Activated CD8-positive, alpha-beta memory T cell treated with anti-CD3 and anti-CD28 coated beads, Interleukin-2, amount 50 U/mL, for 24 hours (primary cell): Measurements from ENCODE around the gene CECR2.
"Not testable (repeated sequence)": the region's sequence is repeated elsewhere in the genome, so short reads cannot be mapped to it uniquely, and the experiment has no call there.

Source experiments
- DNase-seq: peaks from one replicate; pipeline ENCODE4 v3.0.0-alpha.2; 2020; ENCODE audit errors: extremely low read depth

Gene CECR2

DNA sequence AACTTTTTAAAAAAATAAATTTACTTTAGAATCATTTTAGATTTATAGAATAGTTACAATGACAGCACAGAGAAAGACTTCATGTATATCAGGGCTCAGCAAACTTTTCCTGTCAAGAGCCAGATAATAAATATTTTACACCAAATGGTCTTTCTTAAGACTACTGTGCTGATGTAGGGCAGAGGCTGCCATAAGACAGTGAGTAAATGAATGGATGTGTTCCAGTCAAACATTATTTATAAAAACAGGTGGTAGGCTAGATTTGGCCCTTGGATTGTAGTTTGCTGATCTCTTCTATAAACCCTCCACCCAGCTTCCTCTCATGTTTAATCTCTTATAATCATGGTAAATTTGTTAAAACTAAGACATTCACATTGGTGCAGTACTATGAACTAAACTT is 33.0 kb downstream of the CECR2 start:
- DNase-seq: no peak

DNA sequence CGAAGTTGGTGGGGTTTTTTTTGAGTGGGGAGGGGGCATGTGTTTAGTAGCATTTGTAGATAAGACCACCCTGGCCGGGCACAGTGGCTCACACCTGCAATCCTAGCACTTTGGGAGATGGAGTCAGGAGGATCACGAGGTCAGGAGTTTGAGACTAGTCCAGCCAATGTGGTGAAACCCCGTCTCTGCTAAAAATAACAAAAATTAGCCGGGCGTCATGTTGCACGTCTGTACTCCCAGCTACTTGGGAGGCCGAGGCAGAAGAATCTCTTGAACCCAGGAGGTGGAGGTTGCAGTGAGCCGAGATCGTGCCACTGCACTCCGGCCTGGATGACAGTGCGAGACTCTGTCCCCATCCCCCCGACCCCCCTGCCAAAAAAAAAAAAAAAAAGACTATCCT is 34.6 kb downstream of the CECR2 start:
- DNase-seq: no peak

GRCh38 chr22:17407643-17408042 is 38.4 kb downstream of the CECR2 start:
- DNase-seq: no peak

DNA sequence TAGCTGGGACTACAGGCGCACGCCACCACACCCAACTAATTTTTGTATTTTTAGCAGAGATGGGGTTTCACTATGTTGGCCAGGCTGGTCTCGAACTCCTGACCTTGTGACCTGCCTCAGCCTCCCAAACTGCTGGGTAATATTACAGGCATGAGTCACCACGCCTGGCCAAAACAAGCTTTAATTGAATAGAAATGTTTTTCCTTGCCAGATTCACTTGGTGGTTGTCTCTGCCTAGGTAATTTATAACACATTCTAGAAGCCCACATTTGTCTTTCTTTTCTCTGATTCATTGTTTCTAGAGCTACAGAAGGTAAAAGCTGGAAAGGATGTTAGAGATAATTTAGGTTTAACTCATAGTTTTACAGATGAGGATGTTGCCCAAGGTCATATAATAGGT is 41.3 kb downstream of the CECR2 start:
- no peak for DNase-seq

- DNase-seq: no peak
These were observed 42.0 kb downstream of the CECR2 start for GRCh38 chr22:17411213-17411612.

GRCh38 chr22:17412232-17412631 is 43.0 kb downstream of the CECR2 start:
- DNase-seq: no peak

DNA sequence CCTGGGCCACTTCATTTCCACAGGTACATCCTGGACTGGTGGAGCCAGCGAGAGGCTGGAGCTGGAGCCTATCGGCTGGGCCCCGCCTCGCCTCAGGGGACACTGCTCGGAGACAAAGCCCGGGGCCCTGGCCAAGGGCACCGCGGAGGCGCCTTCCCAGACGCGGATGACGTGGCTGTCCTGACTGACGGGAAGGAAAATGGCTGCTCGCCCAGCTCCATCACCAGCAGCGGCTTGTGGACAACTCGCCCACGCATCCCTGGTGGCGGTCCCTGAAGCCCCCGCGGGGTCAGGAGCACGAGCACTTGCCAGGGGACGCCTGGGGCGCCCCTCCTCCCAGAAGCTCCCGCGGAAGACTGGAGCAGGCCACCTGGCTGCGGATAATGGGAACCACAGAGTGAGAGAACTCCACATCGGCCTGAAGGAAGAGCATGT is 49.6 kb downstream of the CECR2 start:
- DNase-seq: no peak

DNA sequence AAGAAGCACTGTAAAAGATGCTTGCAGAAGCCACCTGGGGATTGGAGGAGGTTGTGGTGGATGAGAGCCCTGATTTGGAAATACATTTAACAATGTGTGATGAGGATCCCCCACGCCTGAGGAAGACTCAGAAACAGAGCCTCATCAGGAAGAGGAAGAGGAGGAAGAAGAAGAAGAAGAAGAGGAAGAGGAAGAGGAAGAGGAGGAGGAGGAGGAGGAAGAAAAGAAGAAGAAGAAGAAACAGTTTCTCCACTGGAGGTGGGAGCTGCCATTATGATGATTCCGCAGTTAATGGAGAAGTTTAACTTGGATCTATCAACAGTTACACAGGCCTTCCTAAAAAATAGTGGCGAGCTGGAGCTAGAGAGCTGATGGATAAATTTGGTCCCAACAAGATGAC is 50.1 kb downstream of the CECR2 start:
- DNase-seq: no peak

GRCh38 chr22:17422736-17423343 is 53.6 kb downstream of the CECR2 start:
- no peak for DNase-seq

GRCh38 chr22:17423616-17424015 is 54.4 kb downstream of the CECR2 start:
- no peak for DNase-seq

DNA sequence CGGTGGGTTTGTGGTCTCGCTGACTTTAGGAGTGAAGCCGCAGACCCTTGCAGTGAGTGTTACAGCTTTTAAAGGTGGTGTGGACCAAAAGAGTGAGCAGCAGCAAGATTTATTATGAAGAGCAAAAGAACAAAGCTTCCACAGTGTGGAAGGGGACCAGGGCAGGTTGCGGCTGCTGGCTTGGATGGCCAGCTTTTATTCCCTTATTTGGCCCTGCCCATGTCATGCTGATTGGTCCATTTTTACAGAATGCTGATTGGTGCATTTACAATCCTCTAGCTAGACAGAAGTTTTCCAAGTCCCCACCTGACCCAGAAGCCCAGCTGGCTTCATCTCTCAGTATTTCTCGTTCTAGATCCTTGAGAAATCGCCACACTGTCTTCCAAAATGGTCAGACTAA is 58.3 kb downstream of the CECR2 start:
- DNase-seq: not testable (repeated sequence)

- DNase-seq: no peak
These were observed 60.3 kb downstream of the CECR2 start for GRCh38 chr22:17429516-17429915.

GRCh38 chr22:17430412-17430811 is 61.2 kb downstream of the CECR2 start:
- no peak for DNase-seq

GRCh38 chr22:17431179-17431578 is 61.9 kb downstream of the CECR2 start:
- no peak for DNase-seq

GRCh38 chr22:17434856-17435255 is 65.6 kb downstream of the CECR2 start:
- DNase-seq: no peak

DNA sequence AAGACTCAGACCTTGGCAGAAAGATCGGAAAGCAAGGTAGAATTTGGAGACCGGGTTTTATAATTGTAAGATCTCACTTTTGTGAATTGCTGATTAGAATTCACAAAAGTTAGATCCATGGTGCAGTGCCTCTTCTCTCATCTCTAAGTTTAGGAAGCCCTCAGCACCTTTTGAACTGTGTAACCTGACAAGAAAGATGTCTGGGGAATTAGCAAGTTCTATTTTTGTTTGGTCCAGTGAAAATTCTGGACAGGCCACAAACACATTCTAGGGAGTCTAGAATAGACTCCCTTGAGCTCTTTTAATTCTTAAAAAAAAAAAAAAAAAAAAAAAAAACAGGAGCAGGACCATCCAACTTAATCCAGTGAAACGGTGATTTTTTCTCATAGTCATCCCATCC is 66.1 kb downstream of the CECR2 start:
- DNase-seq: no peak

GRCh38 chr22:17436382-17436980 is 67.2 kb downstream of the CECR2 start:
- DNase-seq: no peak

GRCh38 chr22:17436981-17437412 is 67.7 kb downstream of the CECR2 start:
- no peak for DNase-seq

GRCh38 chr22:17438026-17438425 is 68.8 kb downstream of the CECR2 start:
- no peak for DNase-seq

DNA sequence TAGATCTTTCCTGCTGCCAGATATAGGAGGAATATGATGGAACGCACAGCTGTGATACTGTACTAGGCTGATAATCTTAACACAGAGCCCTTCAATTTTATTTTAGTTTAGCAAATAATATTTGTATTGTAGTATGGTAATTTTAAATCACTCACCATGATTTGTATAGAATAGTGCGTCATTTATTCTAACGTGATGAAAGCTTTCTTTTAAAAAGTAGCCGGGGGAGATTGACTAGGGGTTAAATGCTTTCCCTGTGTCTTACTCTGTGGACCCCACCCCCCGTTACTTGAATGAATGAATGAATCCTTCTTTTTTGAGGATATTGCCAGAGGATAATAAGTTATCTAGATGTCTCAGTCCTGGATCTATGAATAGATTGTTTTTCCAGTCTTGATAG is 72.1 kb downstream of the CECR2 start:
- DNase-seq: no peak

DNA sequence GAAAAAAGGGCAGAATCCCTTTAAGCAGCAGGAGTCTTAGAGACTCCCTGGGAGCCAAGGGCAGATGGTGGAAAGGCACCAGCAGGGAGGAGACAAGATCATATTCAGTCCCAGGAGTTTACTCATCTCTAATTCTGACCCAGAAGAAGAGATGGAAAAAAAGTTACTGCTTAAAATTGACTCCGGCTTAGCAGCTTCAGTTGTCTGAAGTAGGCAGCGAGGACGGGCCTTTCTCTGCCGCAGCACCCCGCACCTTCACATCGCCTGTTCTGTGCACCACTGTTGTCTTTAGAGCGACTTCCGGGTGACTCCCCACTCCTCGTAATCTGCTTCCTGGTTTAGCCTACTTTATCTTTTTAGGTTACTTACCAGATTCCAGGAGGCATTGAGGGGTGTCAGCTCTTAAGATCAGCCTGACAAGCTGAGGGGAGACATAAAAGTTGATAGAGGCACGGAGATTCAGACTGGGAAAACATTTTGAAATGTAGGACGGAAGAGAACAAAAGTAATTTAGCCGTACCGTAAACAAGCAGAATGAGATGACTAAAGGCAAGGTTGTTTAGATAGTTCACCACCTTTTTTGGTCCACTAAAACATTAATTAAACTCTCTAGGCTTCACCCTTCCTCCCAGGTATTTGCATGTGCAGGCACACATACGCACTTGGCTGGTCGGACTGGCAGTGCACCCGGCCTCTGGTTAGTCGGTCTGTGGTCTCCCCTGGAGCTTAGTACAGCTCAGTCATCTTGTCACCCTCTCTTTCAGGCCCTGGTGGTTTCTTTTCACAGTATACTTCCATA is 74.3 kb downstream of the CECR2 start:
- DNase-seq: no peak

DNA sequence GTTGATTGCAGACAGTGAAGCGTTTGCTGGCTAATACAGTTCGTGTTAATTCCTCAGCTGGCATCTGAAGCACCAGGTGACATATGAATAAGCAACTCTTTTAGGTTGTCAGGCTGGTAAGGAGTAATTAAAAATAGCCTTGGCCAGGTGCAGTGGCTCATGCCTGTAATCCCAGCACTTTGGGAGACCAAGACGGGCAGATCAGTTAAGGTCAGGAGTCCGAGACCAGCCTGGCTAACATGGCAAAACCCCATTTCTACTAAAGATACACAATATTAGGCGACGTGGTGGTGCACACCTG is 74.9 kb downstream of the CECR2 start:
- DNase-seq: no peak

DNA sequence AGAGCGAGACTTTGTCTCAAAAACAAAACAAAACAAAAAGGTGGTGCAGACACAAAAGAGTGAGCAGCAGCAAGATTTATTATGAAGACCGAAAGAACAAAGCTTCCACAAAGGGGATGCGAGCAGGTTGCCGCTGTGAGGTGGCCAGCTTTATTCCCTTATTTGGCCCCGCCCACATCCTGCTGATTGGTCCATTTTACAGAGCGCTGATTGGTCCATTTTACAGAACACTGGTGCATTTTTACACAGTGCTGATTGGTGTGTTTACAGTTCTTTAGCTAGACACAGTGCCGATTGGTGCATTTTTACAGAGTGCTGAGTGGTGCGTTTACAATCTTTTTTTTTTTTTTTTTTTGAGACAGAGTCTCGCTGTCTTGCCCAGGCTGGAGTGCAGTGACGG is 77.4 kb downstream of the CECR2 start:
- DNase-seq: no peak
